NCI-H1436 treated with DMSO at 0.1 percent for 48 hours (cell line): Measurements from ENCODE around the gene CHCHD4.

ENCODE experiments used
- DNase-seq: peaks from one replicate; lab custom pipeline; 2025; lab: John Stamatoyannopoulos, UW

CHCHD4 gene

DNA sequence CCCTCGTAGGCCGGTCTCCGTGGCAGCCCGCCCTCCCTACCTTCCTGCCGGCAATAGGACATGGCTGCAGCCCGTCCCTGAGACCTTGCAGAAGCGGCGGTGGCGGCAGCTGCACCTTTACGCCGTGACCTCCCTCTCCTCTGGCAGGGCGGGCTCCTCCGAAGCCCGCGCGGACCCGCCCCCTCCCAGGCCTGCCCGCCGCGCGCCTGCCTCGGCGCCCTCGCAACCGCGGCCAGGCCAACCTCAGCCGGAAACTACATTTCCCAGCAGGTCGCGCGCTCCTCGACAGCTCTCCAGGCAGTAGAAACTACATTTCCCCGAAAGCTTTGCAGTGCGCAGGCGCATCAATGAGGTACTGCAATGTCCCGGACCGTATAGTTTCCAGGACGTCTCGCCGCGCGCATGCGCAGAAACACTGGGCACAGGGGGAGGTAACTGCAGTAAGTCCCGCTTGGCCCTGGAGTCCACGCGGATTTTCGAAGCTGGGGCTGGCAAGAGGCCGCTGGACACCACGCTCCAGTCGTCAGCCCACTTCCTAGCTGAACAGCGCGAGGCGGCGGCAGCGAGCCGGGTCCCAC, at the start of gene CHCHD4, which contains the start of gene TMEM43:
Gene CHCHD4 (minus strand): TSS at position 256 of the 578 bp plus-strand sequence. CDS start 194 bp downstream, at position 62.
Gene TMEM43 (plus strand): TSS at position 438 of the 578 bp plus-strand sequence. CDS start 142 bp downstream, outside the sequence.
- DNase-seq = peak; percentile 73

GRCh38 chr3:14172496-14172895, 47.8 kb upstream of the CHCHD4 start:
- no peak for DNase-seq

DNA sequence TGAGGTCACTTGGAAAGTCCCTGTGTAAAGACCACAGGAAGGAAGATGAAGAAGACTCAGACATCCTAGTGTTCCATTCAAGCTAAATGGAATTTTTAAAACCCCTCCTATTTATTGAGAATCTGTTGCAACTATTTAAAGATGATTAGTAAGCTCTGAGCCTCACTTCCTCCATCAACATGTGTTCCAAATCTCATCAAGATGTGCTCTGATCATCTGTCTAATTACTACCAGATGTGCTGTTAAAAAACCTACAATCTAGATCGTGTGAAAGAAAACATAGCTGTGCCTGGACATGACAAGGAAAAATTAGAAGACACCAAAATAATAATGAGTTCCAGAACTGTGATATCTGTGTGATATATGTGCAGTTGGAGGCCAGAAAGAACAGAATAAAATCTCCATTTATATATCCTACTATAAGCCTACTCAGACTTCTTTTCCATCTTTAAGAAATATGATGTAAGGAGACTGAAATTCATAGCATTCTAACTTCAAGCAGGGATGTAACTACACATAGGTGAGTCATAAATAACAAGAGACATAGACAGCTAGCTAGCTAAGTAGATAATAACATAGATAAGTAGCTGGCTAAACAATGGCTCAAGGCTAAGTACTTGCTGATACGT, 46.0 kb upstream of the CHCHD4 start:
- DNase-seq = no peak

- no peak for DNase-seq
These were observed 45.2 kb upstream of the CHCHD4 start for GRCh38 chr3:14169871-14170270.

DNA sequence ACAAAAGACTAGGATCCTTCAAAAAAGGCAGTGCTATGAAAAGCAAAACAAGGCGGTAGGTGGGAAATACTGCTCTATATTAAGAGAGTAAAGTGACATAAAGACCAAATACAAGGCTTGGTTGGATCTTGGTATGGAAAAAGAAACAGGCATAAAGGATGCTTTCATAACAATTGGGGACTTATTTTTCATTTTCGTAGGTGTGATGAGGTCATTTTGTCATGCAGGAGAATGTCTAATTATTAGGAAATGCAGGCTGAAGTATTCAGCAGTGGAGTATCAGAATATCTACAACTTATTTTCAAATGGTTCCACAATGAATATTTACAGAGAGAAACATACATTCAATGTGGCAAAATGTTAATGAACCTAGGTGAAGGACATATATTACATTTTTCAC, 44.8 kb upstream of the CHCHD4 start:
- DNase-seq = no peak

GRCh38 chr3:14166877-14167603, 42.4 kb upstream of the CHCHD4 start:
- no peak for DNase-seq

DNA sequence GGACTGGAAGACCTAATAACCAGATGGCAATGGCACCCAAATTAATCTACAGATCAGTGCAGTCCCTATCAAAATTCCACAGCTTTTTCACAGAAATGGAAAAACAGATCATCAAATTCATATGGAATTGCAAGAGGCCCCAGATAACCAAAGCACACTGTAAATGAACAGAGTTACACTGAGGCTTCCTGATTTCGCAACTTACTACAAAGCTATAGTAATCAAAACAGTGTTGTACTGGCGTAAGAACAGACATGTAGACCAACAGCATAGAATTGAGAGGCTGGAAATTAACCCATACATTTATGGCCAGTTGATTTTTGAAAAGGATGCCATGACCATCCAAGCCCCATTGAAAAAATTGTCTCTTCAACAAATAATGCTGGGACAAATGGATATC, 37.5 kb upstream of the CHCHD4 start:
- DNase-seq = no peak

DNA sequence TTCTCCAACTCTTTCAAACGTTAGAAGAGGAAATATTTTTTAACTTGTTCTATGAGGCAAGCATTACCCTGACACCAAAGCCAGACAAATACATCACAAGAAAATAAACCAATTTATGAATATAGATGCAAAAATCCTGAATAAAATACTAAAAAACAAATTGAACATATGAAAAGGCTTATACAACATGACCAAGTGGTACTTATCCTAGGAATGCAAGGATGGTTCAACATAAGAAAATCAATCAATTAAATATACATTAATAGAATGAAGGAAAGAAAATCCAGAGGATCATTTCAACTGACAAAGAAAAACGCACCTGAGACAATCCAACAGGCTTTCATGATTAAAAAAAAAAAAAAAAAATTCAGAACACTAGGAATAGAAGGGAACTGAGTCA, 36.6 kb upstream of the CHCHD4 start:
- DNase-seq = no peak

DNA sequence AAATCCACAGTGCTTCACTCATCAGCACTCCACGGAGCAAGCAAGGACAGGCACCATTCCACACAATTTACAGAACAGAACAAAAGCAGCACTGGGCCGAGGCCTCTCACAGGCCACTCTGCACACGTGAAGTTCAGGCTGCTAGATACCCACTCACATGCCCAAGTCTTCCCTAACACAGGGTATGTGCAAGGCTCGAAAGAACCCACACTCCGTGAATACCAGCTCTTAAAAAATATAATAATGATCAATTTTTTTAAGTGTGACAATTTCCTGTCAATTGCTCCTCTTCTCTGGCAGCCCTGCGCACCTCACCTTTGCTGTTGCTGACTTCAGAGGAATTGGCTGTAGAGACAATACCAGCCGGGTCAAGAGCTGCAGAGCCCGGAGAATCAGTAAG, 34.8 kb upstream of the CHCHD4 start:
- DNase-seq = no peak

GRCh38 chr3:14158370-14158769, 33.7 kb upstream of the CHCHD4 start:
- DNase-seq = no peak

GRCh38 chr3:14157951-14158350, 33.3 kb upstream of the CHCHD4 start:
- DNase-seq = no peak

DNA sequence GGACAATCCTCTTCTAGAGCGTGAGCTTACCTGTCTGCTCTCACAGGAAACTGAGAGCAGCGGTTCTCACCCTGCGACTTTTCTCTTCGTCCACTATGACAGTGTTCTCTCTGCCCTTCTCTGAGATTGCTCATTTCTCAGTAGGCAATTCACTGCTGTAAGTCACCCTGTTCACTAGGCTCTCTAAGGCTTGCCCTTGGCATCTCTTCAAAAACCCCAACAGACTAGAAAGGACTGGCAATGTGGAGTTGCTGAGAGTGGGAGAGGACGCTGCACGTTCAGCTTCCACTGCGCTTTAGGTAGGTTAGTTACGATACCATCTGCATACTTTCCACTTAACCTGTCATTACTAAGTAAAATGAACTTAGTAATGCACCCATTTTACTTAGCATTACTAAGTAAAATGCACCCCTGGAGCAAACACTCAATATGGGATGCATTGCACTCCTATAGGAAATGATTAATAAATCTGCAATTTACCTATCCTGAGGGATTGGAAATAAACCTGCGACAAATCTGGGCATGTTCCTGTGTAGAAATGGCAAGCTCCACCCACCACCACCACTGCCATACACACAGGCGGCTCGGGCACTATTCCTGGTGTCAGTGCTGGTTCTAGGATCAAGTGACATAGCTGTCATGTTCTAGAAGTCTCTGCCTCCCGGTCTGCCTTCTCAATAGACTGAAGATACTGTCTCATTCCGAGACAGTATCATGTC, 32.3 kb upstream of the CHCHD4 start:
- DNase-seq = no peak

DNA sequence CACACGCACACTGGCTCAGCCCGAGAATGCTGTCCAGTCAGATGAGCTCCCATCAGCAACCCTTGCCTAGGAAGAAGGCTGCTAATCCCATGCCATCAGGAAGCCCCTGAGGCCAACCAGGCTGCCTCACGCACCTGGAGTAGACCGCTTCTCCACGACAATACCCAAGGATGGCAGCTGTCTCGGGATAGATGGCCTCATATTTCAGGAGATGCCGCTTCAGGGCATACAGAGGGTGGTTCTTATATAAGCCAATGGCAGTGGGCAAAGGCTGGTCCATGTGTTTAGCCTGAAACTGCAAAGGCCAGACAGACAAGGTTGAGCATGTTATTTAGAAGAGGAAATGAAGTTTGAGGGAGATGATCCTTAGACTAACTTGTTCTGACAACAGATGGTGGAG, 31.5 kb upstream of the CHCHD4 start:
- no peak for DNase-seq

- DNase-seq = no peak
These were observed 30.3 kb upstream of the CHCHD4 start for GRCh38 chr3:14154895-14155440.

DNA sequence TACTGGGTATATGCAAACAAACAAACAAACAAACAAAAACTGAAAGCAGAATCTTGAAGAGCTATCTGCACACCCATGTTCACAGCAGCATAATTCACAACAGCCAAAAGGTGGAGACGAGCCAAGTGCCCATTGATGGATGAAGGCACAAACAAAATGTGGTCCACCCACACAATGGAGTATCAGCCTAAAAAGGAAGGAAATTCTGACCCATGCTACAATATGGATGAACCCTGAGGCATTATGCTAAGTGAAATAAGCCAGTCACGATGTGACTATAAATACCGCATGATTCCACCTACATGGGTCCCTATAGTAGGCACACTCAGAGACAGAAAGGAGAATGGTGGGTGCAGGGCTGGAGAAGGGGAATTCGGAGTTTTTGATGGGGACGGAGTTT, 29.6 kb upstream of the CHCHD4 start:
- DNase-seq = no peak

GRCh38 chr3:14153663-14154062, 29.0 kb upstream of the CHCHD4 start:
- DNase-seq = no peak

DNA sequence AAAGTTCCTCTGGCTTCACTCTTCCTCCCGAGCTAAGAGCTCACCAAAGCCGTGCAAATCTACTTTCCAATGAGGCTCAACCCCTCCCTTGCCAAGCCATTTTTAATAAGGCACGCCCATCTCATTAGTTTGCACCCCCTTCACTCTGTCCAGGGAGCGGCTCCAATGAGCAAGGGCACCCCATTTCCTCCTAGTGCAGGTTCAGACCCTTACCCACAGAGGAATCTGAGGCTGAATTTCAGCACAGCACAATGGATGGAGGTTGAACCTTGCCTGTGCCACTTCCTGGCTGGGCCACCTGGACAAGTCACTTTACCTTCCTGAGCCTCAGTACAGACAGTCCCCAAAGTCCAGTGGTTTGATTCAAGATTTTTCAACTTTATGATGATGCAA, 28.3 kb upstream of the CHCHD4 start:
- DNase-seq = no peak

DNA sequence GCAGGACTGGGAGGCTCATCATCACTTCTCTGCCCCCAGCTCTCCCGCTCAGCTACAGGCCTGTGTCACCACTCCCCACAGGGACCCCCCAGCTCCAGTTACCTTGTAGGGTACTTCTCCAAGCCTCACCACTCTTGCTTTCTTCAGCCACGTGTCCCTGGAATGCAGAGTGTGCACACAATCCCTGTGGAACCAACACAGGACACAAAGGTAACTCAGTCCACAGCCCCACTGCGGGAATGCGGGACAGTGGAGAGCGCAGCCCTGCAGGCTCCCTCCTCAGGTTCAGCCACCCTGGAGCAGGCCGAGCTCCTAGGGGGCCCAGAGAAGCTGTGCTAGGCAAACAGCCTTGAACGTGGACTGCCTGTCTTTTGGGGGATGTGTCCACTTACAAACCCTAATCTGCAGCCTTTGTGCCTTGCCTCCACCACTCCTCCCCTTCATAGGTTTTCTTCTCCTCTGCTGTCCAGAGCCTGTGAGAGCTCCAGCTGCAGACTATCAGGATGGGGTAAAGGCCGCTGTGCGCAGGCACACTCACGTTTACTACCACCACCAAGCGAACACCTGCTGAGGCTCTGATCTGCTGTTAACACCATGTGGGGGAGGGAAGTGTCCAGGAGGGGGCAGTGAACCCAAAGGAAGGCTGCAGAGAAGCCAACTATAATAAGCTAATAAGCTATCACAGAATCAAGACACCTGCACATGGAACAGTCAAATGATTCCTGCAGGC, 27.7 kb upstream of the CHCHD4 start:
- no peak for DNase-seq

- no peak for DNase-seq
These were observed 26.9 kb upstream of the CHCHD4 start for GRCh38 chr3:14151471-14152083.

DNA sequence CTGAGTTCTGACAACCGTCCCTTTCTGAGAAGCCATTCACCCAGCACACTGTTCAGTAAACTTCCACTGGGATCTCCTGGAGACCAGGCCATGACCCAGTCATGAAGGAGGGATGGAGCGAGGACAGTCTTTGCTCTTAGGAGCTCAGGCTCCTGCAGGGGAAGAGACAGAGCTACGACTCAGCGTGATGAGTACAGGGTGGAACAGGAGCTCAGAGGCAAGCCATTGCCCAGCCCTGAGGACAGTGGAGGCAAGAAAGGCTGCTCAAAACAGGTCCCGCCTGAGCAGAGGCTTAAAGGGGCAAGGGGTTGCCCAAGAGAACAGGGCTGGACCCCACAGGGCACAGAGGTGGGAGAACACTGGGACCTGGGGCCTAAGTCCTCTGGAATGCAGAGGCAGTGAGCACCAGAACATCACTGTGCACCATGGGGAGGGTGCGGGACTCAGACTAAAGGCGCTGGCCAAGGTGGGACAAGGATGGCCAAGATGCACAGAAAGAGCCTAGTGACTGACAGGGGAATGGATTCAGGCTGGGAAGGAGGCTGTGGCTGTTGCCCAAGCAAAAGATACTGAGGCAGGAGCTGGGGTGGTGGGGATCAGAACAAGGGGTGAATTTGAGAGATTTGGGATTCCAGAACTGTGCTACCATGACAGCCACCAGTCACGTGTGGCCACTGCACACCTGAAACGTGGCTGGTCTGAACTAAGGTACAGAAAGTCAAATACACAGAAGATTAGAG, 26.0 kb upstream of the CHCHD4 start:
- no peak for DNase-seq

DNA sequence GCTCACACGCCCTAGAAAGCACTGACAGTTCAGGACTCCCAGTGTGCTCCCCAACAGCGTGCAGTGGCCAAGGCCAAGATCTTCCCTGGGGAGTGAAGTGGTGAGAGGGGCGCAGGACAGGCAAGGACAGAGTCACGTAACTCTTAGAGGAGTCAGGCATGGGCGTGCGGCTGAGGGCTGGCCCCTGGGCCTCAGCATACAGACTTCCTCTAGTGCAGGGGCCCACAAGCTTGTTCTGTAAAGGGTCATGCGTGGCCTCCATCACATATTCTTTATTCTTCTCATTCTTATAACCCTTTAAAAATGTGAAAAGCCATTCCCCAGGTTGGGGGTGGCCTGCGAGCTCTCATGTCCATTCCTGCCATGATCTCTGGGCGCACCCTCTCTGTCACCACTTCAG, 25.4 kb upstream of the CHCHD4 start:
- DNase-seq = no peak
